Endometrium (tissue), 2 donors: Measurements from ENCODE around the gene KRTAP5-11.
"Not testable (repeated sequence)": the region's sequence is repeated elsewhere in the genome, so short reads cannot be mapped to it uniquely, and the experiment has no call there.

ENCODE experiments used
- FAIRE-seq: peaks from 2 replicates; lab custom pipeline; 2012; peaks lifted over from hg19 to GRCh38; lab: Jason Lieb, UNC
- donor health status: control.
- donor health status: control.

KRTAP5-11 gene

GRCh38 chr11:71555508-71555907, 27.2 kb downstream of the KRTAP5-11 start:
- no peak for FAIRE-seq

- no peak for FAIRE-seq
Measured at GRCh38 chr11:71554996-71555395, 27.7 kb downstream of the KRTAP5-11 start.

- FAIRE-seq: no peak
Measured at GRCh38 chr11:71551711-71552110, 31.0 kb downstream of the KRTAP5-11 start.

GRCh38 chr11:71548716-71549151, 33.9 kb downstream of the KRTAP5-11 start:
- FAIRE-seq: no peak

- FAIRE-seq: no peak
Measured at GRCh38 chr11:71548120-71548519, 34.6 kb downstream of the KRTAP5-11 start, which contains the start of gene KRTAP5-9. TSS of gene KRTAP5-9 (plus strand) at chr11:71548420. CDS start at chr11:71548658, 238 bp downstream.

- no peak for FAIRE-seq
Measured at GRCh38 chr11:71545405-71545966, 37.2 kb downstream of the KRTAP5-11 start.

GRCh38 chr11:71544525-71545214, 38.0 kb downstream of the KRTAP5-11 start:
- FAIRE-seq: no peak

GRCh38 chr11:71543866-71544265, 38.8 kb downstream of the KRTAP5-11 start:
- FAIRE-seq: no peak

- FAIRE-seq: no peak
Measured at GRCh38 chr11:71542879-71543777, 39.5 kb downstream of the KRTAP5-11 start.

- no peak for FAIRE-seq
Measured at GRCh38 chr11:71542382-71542781, 40.3 kb downstream of the KRTAP5-11 start.

- FAIRE-seq: not testable (repeated sequence)
Measured at GRCh38 chr11:71540521-71541304, 42.0 kb downstream of the KRTAP5-11 start.

GRCh38 chr11:71539971-71540370, 42.7 kb downstream of the KRTAP5-11 start:
- FAIRE-seq: not testable (repeated sequence)

- no peak for FAIRE-seq
Measured at GRCh38 chr11:71539017-71539416, 43.7 kb downstream of the KRTAP5-11 start.

GRCh38 chr11:71538666-71538990, 44.0 kb downstream of the KRTAP5-11 start:
- FAIRE-seq: no peak

- not testable (repeated sequence) for FAIRE-seq
Measured at GRCh38 chr11:71537977-71538665, 44.6 kb downstream of the KRTAP5-11 start, which contains the start of gene KRTAP5-8. TSS of gene KRTAP5-8 (plus strand) at chr11:71538025. CDS start at chr11:71538056, 31 bp downstream.

GRCh38 chr11:71537537-71537936, 45.1 kb downstream of the KRTAP5-11 start:
- no peak for FAIRE-seq

GRCh38 chr11:71535825-71536224, 46.9 kb downstream of the KRTAP5-11 start:
- FAIRE-seq: no peak

- FAIRE-seq: not testable (repeated sequence)
Measured at GRCh38 chr11:71534711-71535608, 47.7 kb downstream of the KRTAP5-11 start.

- FAIRE-seq: no peak
Measured at GRCh38 chr11:71532036-71532610, 50.6 kb downstream of the KRTAP5-11 start.
